ENCODE data around the gene FRYL. TPM values are rescaled to one million over a fixed set of nuclear protein-coding genes. Genes with fewer than 3 reads are reported as not detected.

Gene FRYL
- total RNA-seq, 2 donors from 2014 or later, result 29.7 to 47.0 TPM

DNA sequence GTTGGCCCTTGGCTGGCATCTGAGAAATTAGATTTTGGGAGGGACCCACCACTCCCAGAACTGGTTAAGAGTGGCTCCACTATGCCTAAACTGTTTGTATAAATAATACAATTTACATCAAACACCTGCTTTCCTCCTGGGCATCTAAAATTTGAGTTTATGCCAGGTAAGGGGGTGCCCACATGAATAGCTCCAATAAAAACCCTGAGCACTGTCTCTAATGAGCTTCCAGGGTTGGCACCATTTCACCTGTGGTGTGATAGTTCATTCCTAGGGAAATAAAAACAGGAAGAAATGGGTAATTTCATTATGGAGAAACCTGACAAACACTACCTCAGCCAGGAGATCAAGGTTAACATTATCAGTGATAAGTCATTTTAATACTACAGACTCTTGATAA, 119.7 kb downstream of the FRYL start:
- DNase-seq (no peak), ATAC-seq (no peak)
- Histone ChIP-seq H3K27me3 (no peaks in the 10 kb centered on the region), H3K9me3 (no peaks in the 10 kb centered on the region), H3K27ac (no peak overlapping the region), H3K4me3 (no peak overlapping the region), H3K36me3 (replicated peaks in 1 of 2; ENCODE audit: insufficient read depth in 1 of 2, low read depth in 2 of 2) (no peaks in the 10 kb centered on the region), H3K4me1 (peaks cover 4% of the 10 kb centered on the region)
- no peak for TF ChIP-seq POLR2A (IDR thresholded peaks at IDR 0.05)
- TF ChIP-seq, protein P1, sequence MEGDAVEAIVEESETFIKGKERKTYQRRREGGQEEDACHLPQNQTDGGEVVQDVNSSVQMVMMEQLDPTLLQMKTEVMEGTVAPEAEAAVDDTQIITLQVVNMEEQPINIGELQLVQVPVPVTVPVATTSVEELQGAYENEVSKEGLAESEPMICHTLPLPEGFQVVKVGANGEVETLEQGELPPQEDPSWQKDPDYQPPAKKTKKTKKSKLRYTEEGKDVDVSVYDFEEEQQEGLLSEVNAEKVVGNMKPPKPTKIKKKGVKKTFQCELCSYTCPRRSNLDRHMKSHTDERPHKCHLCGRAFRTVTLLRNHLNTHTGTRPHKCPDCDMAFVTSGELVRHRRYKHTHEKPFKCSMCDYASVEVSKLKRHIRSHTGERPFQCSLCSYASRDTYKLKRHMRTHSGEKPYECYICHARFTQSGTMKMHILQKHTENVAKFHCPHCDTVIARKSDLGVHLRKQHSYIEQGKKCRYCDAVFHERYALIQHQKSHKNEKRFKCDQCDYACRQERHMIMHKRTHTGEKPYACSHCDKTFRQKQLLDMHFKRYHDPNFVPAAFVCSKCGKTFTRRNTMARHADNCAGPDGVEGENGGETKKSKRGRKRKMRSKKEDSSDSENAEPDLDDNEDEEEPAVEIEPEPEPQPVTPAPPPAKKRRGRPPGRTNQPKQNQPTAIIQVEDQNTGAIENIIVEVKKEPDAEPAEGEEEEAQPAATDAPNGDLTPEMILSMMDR (IDR thresholded peaks at IDR 0.05), result no peak
- intact Hi-C loops (cut with DNase I), result no loop called here

DNA sequence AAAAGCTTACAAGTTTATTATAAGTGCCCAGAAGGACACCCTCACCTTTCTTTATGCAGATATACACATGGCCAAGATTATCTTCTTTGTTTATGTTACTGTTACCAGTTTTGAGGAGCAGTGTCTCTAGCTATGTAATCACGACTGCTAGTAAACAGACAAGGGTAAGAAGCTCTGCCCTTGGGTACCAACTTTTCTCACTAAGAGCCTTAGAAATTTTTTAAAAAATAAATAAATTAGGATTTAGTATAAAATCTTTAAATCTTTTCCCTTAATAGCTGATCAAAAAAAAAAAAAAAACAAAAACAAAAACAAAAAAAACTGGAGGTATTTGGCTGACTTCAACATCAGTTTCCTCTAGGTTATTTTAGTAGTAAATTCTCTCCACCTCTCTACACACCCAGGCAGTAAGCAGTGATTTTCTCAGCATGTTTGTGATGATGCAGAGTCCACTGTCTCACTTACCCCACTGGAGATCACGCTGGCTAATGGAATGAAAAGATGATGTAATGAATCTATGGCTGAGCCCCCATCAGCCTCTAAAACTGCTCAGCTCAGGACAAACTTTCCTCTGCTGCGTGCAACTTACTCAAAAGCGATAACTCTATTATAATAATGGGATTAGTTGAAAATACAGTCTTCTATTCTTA, 125.9 kb downstream of the FRYL start:
- TF ChIP-seq, protein P1 (IDR thresholded peaks at IDR 0.05), result no peak
- TF ChIP-seq POLR2A (IDR thresholded peaks at IDR 0.05), result no peak
- H3K4me1 ChIP-seq, result peaks cover 17% of the 10 kb centered on the region
- intact Hi-C loops (cut with DNase I), result no loop called here
- no peaks in the 10 kb centered on the region for H3K27me3 ChIP-seq
- H3K36me3 ChIP-seq (replicated peaks in 1 of 2; ENCODE audit: insufficient read depth in 1 of 2, low read depth in 2 of 2), result no peaks in the 10 kb centered on the region
- H3K9me3 ChIP-seq, result no peaks in the 10 kb centered on the region
- H3K27ac ChIP-seq, result no peak overlapping the region
- no peak overlapping the region for H3K4me3 ChIP-seq
- DNase-seq (no peak), ATAC-seq (no peak)
- WGBS, 2 donors, result 82 to 84% methylated on average over 4 of the region's 4 CpGs

DNA sequence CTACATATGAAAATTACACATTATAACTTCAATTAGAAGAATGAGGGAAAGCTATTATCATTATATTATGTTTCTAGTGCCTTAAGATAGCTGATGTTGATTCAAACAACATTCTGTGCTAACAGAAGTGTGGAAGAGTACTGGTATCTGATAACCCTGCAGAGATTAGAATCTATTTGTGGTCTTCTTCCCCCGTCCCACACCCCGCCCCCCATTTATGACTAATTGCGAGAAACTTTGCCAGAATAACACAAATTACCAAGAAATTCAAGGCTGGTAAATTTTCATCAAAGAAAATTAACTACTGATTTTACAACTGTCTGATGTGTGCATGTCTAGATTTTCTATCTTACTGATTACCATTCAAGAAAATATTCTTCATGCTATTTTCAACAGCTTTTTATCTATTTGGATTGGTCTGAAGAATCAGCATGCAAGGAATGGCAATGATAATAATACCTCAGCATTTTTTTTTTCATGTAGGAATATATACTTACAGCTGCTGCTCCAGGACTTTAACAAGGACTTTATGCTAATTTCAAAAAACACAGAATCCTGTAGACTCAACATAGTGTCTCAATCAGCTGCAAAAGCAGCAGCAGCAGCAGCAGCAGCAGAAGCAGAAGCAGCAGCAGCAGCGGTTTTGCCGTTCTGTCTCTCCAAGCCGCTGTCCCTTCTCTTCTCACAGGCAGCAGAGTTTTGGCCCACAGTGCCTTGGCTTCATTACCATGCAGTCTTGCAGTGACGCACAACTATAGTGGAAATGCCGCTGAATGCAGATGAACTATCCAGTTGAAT, 126.7 kb downstream of the FRYL start:
- H3K36me3 ChIP-seq (replicated peaks in 1 of 2; ENCODE audit: insufficient read depth in 1 of 2, low read depth in 2 of 2), result no peaks in the 10 kb centered on the region
- no peak for TF ChIP-seq POLR2A (IDR thresholded peaks at IDR 0.05)
- TF ChIP-seq, protein P1 (IDR thresholded peaks at IDR 0.05), result no peak
- 66% methylated on average over 8 of the region's 8 CpGs for WGBS, 2 donors
- no peaks in the 10 kb centered on the region for H3K27me3 ChIP-seq
- intact Hi-C loops (cut with DNase I), result no loop called here
- H3K9me3 ChIP-seq, result no peaks in the 10 kb centered on the region
- ATAC-seq (peak; percentile 45), DNase-seq (peak; percentile 15 to 48 (median 18))
- no peak overlapping the region for H3K27ac ChIP-seq
- H3K4me3 ChIP-seq, result no peak overlapping the region
- H3K4me1 ChIP-seq, result peaks cover 17% of the 10 kb centered on the region

DNA sequence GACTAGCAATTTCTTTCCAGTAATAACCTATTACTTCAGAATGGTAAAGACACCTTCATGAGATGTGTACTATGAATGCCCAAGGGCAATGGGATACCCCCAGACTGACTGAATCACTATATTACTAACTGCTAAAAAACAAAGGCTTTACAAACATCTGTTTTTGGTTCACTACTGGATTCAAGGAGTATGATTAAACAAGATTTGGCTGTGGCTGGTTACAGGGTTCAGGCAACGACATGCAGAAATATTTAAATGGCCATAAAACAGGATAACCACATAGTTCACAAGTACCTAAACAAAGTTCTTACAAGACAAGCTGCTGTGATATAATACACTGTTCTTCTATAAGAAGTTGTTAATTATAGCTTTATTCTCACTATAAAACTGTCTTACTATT, 128.2 kb downstream of the FRYL start:
- intact Hi-C loops (cut with DNase I), result no loop called here
- Histone ChIP-seq H3K36me3 (replicated peaks in 1 of 2; ENCODE audit: insufficient read depth in 1 of 2, low read depth in 2 of 2) (no peaks in the 10 kb centered on the region), H3K27ac (no peak overlapping the region), H3K27me3 (no peaks in the 10 kb centered on the region), H3K4me3 (no peak overlapping the region), H3K9me3 (no peaks in the 10 kb centered on the region), H3K4me1 (peaks cover 17% of the 10 kb centered on the region)
- TF ChIP-seq POLR2A (IDR thresholded peaks at IDR 0.05), result no peak
- ATAC-seq (no peak), DNase-seq (no peak)
- WGBS, 2 donors, result 81 to 90% methylated on average over 1 of the region's 1 CpG

DNA sequence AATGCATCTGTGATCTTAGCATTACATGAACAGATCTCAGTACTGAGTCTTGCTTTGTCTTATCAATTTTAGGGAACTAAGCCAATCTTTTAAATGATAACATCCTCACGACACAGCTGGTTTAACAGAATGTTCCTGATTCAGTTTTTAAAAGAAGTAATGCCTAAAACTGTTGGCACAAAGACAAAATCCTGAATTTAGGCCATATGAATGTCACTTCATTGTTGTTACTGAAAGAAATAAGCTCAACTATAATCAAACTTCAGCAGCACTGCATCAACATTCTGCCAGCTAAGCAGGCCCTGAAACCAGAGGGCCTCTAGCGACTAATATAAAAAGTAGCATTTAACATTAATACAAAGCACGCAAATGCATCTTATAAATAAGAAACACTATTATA, 130.6 kb downstream of the FRYL start:
- ATAC-seq (no peak), DNase-seq (no peak)
- no peaks in the 10 kb centered on the region for H3K36me3 ChIP-seq (replicated peaks in 1 of 2; ENCODE audit: insufficient read depth in 1 of 2, low read depth in 2 of 2)
- H3K9me3 ChIP-seq, result no peaks in the 10 kb centered on the region
- intact Hi-C loops (cut with DNase I), result no loop called here
- no peaks in the 10 kb centered on the region for H3K27me3 ChIP-seq
- no peak overlapping the region for H3K4me3 ChIP-seq
- no peak for TF ChIP-seq POLR2A (IDR thresholded peaks at IDR 0.05)
- TF ChIP-seq, protein P1 (IDR thresholded peaks at IDR 0.05), result no peak
- no peak overlapping the region for H3K27ac ChIP-seq
- peaks cover 17% of the 10 kb centered on the region for H3K4me1 ChIP-seq
- WGBS, 2 donors, result 66 to 73% methylated on average over 3 of the region's 3 CpGs
